NAMALWA (cell line): Measurements from ENCODE around the gene LRRC42.

ENCODE experiments used
- DNase-seq: peaks from one replicate; pipeline ENCODE4 v3.0.0-alpha.2; 2015; ENCODE audit warnings: low spot score

LRRC42 gene

DNA sequence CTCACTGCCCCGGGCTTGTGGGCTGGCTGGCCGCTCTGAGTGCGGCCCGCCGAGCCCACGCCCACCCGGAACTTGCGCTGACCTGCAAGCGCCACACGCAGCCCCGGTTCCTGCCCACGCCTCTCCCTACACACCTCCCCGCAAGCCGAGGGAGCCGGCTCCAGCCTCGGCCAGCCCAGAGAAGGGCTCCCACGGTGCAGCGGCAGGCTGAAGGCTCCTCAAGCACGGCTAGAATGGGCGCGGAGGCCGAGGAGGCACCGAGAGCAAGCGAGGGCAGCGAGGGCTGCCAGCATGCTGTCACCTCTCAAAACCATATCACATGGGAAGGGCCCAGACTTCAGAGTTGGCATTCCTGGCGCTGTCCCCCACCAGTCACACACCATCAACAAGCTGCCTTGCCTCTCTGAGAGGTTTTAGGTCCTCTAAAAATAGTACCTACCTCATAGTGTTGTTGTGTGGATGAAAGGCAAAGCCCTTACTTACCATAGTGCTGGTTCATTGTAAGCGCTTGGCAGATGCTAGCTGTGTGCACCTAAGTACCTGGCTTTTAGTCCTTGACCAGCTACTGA, 58.4 kb downstream of the LRRC42 start:
- DNase-seq = no peak

DNA sequence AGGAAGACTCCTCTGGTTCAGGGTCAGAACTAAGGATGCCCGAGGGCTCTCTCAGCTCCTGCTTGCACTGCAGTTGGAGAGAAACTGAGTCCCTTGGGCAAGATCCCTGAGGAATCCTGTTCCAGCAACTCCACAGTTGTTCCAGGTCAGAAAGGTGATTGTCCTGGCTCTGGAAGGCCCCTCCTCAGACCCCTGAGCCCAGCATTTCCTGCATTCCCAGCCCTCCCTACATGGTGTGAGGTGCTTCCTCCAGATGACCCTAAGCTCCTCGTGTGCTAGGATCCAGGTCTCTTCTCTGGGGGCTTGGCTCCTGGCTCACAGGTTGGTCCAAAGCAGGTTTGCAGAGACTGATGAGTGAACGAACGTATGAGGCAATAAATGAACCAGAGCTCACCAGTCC, 60.4 kb downstream of the LRRC42 start:
- no peak for DNase-seq

DNA sequence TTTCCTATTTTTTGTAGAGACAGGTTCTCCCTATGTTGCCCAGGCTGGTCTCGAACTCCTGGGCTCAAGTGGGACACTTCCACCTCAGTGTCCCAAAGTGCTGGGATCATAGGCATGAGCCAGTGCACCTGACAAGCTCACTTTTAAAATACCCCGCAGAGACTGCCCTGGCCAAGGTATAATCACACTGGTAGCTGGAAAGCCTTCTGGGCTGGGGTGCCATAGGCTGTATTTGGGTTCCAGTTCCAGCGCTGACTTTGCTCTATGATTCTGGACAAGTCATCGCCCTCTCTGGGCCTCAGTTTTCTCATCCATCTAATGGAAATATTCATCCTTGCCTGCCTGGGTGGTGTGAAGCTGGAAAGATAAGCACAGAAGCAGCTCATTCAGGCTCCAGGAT, 61.5 kb downstream of the LRRC42 start:
- no peak for DNase-seq

DNA sequence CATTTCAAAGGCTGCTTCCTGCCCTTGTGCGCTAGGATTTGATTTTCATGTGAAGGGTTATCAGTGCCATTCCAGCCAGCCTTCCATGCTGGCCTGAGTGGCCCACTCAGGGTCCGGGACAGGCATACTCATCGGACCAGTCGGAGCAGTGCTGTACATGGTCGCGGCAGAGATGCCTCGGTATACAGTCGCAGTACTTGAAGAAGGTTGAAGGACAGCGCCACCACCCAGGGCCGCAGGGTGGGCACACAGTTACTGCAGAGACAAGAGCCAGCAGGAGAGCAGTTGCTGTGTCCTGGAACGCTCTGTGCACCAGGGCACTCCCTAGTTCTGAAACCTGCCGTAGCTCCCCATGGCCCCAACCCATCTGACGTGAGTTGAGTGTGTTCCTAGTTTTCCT, 62.7 kb downstream of the LRRC42 start:
- DNase-seq = no peak

DNA sequence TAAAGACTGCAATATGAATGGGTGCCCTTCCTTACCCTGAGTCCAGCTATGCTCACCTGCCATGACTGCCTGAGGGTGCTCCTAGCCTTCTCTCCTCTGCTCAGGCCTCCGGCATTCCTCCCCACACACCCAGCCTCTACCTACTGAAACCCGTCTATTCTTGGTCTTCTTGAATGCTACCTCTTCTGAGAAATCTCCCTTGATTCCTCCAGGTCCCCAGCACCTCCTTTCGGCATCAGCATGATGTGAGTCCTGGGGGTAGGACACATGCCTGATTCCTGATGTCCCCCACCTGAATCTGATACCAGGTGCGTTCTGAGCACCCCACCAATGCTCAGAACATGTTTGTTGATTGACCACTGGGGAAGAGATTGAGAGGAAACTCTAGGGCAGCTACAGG, 63.3 kb downstream of the LRRC42 start:
- no peak for DNase-seq

- no peak for DNase-seq
These were observed 64.4 kb downstream of the LRRC42 start for GRCh38 chr1:54010415-54011117.

- DNase-seq = no peak
These were observed 65.3 kb downstream of the LRRC42 start for GRCh38 chr1:54011316-54012007.

GRCh38 chr1:54012008-54012325, 65.8 kb downstream of the LRRC42 start:
- DNase-seq = no peak

DNA sequence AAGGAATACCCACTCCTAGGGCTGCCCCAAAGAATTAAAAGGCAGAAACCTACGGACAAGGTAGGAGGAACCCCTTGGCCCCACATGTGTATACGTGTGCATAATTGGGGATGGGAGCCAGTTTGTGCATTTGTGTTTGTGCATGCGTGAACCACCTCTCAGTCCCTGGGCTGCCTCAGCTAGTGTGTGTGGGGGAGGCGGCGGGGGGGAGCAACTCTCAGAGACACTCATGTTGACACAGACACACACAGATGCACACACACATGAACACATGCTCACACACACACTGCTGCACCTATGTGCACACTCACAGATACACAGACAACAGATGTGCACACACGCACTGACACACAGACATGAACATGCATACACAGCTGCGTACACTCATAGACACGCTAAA, 66.7 kb downstream of the LRRC42 start:
- DNase-seq = no peak

GRCh38 chr1:54013393-54014008, 67.4 kb downstream of the LRRC42 start:
- DNase-seq = no peak

- no peak for DNase-seq
These were observed 68.0 kb downstream of the LRRC42 start for GRCh38 chr1:54014009-54014629.

- no peak for DNase-seq
These were observed 70.5 kb downstream of the LRRC42 start for GRCh38 chr1:54016343-54017282.
